Activated CD4-positive, alpha-beta T cell treated with anti-CD3 and anti-CD28 coated beads for 4 hours (primary cell): Measurements from ENCODE around the gene XRCC4.
"Not testable (repeated sequence)": the region's sequence is repeated elsewhere in the genome, so short reads cannot be mapped to it uniquely, and the experiment has no call there.

Experiments
- DNase-seq, 2 donors: peaks; one replicate each; pipeline ENCODE4 v3.0.0-alpha.2; 2020

The XRCC4 gene

GRCh38 chr5:83283761-83284160, 206.4 kb downstream of the XRCC4 start:
- no peak for DNase-seq

- no peak for DNase-seq
Measured at GRCh38 chr5:83285661-83286398, 208.5 kb downstream of the XRCC4 start.

GRCh38 chr5:83294246-83294645, 216.9 kb downstream of the XRCC4 start:
- no peak for DNase-seq

DNA sequence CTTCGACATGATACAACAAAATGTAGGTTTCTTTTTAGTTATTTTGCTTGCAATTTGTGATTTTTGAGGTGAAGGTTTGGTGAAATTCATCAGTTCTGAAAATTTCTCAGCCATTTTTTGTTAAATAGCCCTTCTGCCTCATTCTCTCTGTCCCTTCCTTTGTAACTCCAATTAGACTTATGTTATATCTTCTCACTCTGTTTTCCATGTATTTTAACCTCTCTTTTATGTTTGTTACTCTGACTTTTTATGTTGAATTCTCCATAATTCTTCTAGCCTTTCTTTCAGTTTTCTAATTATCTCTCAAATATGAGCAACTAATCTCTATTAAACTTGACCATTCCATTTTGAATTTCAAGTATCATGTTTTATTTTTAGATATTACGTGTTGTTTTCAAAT, 222.0 kb downstream of the XRCC4 start:
- no peak for DNase-seq

DNA sequence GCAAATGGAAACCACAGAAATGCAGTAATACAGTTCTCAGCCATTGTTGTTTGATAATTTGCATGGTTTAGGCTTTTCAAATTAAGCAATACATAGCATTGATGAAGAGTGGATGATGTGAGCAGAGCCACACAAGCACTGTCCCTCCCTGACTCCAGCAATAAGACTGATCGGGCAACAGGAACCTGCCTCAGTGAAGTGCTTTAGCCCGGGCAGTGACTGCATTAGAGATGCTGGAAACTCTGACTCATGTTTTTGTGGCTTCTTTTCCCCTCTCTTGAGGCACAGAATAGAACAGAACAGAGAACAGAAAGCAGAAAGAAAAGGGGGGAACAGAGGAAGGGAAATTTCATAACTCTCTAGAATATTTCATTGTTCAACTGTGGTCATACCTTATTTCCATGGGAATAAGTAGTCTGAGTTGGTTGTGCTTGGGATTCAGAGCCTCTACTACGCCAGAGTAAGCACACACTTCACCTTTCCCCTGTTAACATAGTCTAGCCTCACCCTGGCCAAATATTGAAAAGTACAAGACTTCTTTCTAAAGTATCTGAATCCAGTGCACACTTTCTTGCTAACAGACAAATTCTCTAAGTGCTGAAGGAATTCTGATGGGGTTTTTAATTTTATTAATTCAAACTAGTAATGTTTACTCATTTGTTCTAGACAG, 229.4 kb downstream of the XRCC4 start:
- no peak for DNase-seq

- no peak for DNase-seq
Measured at GRCh38 chr5:83312663-83313062, 235.3 kb downstream of the XRCC4 start.

GRCh38 chr5:83313436-83313835, 236.1 kb downstream of the XRCC4 start:
- DNase-seq: no peak

DNA sequence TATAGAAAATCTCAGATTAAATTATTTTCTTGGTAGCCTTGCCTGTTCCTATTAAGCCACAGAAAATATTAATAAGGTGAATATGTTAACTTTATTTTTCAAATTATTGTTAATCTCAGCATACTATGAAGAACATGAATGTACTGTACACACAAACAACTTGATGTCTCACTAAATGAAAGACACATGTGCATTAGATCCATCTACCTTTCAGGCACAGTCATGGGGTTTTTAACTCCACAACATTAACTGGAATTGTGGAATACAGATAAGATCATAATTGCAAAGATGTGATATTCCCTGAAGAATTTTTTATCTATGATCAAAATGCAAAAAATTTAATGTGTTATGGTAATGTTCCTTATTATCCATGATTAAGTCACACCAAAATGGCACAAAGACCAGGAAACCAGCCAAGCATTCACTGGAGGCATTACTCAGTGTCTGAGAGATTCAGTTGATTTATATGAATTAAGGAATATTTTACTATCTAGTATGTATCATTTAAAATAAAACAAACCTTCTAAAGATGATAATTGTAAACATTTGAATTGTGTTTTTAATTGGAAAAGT, 244.2 kb downstream of the XRCC4 start:
- no peak for DNase-seq

- DNase-seq: no peak
Measured at GRCh38 chr5:83322273-83322924, 245.1 kb downstream of the XRCC4 start.

- DNase-seq: no peak
Measured at GRCh38 chr5:83323557-83324180, 246.3 kb downstream of the XRCC4 start.

DNA sequence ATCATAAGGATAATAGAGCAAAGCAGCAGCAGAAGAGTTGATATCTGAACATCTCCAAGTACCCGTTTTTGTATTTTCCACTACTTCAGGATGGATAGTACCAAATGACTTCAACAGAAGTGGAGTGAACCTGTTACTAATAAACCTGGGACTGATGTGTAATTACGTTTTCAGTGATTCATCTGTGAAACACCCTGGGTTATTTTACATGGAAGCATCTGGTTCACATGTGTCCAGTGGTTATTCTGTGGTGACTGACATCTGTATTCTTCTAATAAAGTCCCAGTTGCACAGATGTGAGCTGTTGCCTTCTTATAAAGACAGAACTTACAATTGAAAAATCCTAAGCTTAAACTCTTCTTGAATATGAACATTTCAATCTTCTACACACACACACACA, 254.5 kb downstream of the XRCC4 start:
- DNase-seq: no peak

- no peak for DNase-seq
Measured at GRCh38 chr5:83337453-83338035, 260.2 kb downstream of the XRCC4 start.

DNA sequence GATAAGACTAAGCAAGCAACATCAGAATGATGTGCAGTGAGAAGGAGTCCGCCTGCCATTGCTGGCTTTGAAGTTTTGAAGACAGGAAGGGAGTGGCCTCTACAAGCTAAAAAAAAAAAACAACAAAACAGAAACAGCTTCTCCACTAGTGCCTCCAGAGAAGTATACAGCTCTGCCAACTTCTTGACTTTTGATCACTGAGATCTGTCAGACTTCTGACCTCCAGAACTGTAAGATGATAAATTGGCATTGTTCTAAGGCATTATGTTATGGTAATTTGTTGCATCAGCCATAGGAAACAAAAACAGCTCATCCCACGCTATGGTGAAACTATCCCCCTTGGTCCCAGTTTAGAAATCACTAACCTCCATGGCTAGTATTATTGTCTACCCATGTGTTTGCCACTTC, 263.2 kb downstream of the XRCC4 start:
- DNase-seq: no peak

GRCh38 chr5:83341815-83342334, 264.5 kb downstream of the XRCC4 start:
- DNase-seq: no peak

- DNase-seq: no peak
Measured at GRCh38 chr5:83342465-83342864, 265.1 kb downstream of the XRCC4 start.

- no peak for DNase-seq
Measured at GRCh38 chr5:83343299-83343698, 266.0 kb downstream of the XRCC4 start.

DNA sequence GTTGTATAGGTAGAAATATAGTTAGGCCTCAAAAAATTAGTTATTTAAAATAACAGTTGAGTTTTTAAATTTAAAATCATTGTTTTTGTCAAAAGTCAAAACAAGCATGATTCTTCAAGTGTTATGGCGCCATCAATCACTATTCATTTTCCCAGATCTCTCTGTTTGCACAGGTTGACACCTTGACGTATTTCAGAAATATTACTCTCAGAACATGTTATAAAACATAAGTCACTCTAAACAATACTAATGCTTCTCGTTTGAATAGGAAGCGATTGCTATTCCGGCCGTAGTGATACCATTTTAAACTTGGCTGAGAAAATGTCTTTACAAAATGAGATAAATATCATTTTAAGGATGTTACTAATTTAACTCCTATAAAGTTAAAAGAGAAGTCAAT, 268.1 kb downstream of the XRCC4 start:
- no peak for DNase-seq

GRCh38 chr5:83348281-83348780, 271.0 kb downstream of the XRCC4 start:
- no peak for DNase-seq

GRCh38 chr5:83353231-83353630, 275.9 kb downstream of the XRCC4 start:
- DNase-seq: no peak

- no peak for DNase-seq
Measured at GRCh38 chr5:83353774-83354173, 276.4 kb downstream of the XRCC4 start.

DNA sequence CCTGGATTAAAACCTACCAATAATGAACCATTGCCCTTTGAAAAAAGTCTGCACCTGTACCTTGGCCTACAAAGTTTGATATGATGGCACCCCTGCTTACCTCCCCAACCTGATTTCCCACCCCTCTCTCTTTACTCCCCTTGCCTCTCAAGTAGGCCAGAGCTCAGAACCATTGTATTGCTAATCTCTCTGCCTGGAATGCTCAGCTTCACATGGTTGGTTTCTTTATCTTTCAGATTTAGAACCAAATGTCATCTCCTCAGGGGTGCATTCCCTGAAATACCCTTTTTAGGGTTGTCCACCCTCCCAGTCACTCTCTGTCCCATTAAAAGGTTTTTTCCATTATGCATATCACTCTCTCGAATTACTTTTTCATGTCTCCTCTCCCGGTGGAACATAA, 277.6 kb downstream of the XRCC4 start:
- no peak for DNase-seq

DNA sequence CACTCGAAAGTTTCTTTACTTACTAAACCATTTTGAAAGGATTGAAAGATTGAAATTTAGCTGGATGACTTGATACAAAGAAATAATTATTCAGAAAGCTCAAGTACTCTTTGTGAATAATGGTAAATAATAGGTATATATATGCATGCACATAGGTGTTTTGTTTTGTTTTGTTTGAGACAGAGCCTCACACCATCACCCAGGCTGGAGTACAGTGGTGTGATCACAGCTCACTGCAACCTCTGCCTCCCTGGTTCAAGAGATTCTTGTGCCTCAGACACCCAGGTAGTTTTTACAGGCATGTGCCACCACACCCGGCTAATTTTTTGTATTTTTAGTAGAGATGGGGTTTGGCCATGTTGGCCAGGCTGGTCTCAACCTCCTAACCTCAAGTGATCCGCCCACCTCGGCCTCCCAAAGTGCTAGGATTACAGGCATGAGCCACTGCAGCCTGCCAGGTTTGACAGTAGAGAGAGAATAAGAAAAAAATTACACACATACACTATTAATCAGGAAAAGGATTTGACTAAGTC, 278.2 kb downstream of the XRCC4 start:
- not testable (repeated sequence) for DNase-seq
